NOMO-1 treated with DMSO at 0.1 percent for 48 hours (cell line): ENCODE measurements around the gene HSPA5.
"Not testable (repeated sequence)": the region's sequence is repeated elsewhere in the genome, so short reads cannot be mapped to it uniquely, and the experiment has no call there.

Experiments used
- DNase-seq: peaks from one replicate; lab custom pipeline; 2025; ENCODE audit not compliant: unreplicated experiment; lab: John Stamatoyannopoulos, UW

The HSPA5 gene

GRCh38 chr9:125241000-125241862, at the start of gene HSPA5:
Gene HSPA5, minus strand, starts transcription at chr9:125241343. Its CDS starts 217 bp downstream, at chr9:125241126.
- DNase-seq, result peak; percentile 98

- DNase-seq, result not testable (repeated sequence)
Measured at GRCh38 chr9:125286935-125287433, 45.8 kb upstream of the HSPA5 start.

GRCh38 chr9:125284855-125285254, 43.7 kb upstream of the HSPA5 start:
- DNase-seq, result no peak

GRCh38 chr9:125280945-125281344, 39.8 kb upstream of the HSPA5 start:
- no peak for DNase-seq

- DNase-seq, result no peak
Measured at GRCh38 chr9:125277411-125277810, 36.3 kb upstream of the HSPA5 start.

GRCh38 chr9:125276771-125277170, 35.6 kb upstream of the HSPA5 start:
- no peak for DNase-seq

- DNase-seq, result no peak
Measured at GRCh38 chr9:125272697-125273096, 31.6 kb upstream of the HSPA5 start.

GRCh38 chr9:125271081-125271480, 29.9 kb upstream of the HSPA5 start:
- DNase-seq, result no peak

- no peak for DNase-seq
Measured at GRCh38 chr9:125269014-125269397, 27.9 kb upstream of the HSPA5 start.

- DNase-seq, result no peak
Measured at GRCh38 chr9:125268394-125269013, 27.4 kb upstream of the HSPA5 start.

GRCh38 chr9:125264068-125264467, 22.9 kb upstream of the HSPA5 start:
- DNase-seq, result not testable (repeated sequence)

GRCh38 chr9:125262294-125262991, 21.3 kb upstream of the HSPA5 start:
- DNase-seq, result peak; percentile 27

GRCh38 chr9:125261501-125262293, 20.6 kb upstream of the HSPA5 start, which contains the start of gene GAPVD1:
Gene GAPVD1, plus strand, starts transcription at chr9:125261826. Its CDS starts 37,096 bp downstream, at chr9:125298922.
- peak; percentile 94 for DNase-seq

GRCh38 chr9:125260561-125260960, 19.4 kb upstream of the HSPA5 start:
- no peak for DNase-seq

GRCh38 chr9:125258832-125259534, 17.8 kb upstream of the HSPA5 start:
- peak; percentile 95 for DNase-seq

- no peak for DNase-seq
Measured at GRCh38 chr9:125258160-125258785, 17.1 kb upstream of the HSPA5 start.

GRCh38 chr9:125255781-125256391, 14.7 kb upstream of the HSPA5 start:
- no peak for DNase-seq

GRCh38 chr9:125254231-125254630, 13.1 kb upstream of the HSPA5 start:
- DNase-seq, result no peak

- no peak for DNase-seq
Measured at GRCh38 chr9:125246261-125246667, 5.1 kb upstream of the HSPA5 start.
